MCF 10A (cell line): ENCODE measurements around the gene C1orf21. TPM values are rescaled to one million over a fixed set of nuclear protein-coding genes. Genes with fewer than 3 reads are reported as not detected.

ENCODE experiments used
- BruUV-seq: library from RNA; stranded (reverse); fragments of 400-500 nt; replicated peaks from 2 replicates; lab custom pipeline; 2021; lab: Mats Ljungman, UMichigan
- CTCF ChIA-PET: fragments of 300-600 bp; sonication (Branson Sonifier 250); formaldehyde crosslinking; extraction: SDS; loops from one replicate; lab custom pipeline; 2021; ENCODE audit warnings: antibody characterized with exemption, inconsistent platforms; lab: Yijun Ruan, JAX
- POLR2A ChIA-PET: fragments of 300-600, 350-650 bp; sonication (Branson Sonifier 250); formaldehyde crosslinking; extraction: SDS; loops from one replicate; lab custom pipeline; 2020; ENCODE audit warnings: antibody characterized with exemption, inconsistent platforms; lab: Yijun Ruan, JAX
- DNase-seq: peaks from one replicate; pipeline ENCODE4 v3.0.0-alpha.2; 2018; ENCODE audit not compliant: unreplicated experiment
- H3K27ac Mint-ChIP-seq: one replicate; pipeline ENCODE4 v1.8.0; 2022; ENCODE audit warnings: mild to moderate bottlenecking, low read depth, mixed read lengths; ENCODE audit not compliant: unreplicated experiment
- H3K27me3 Mint-ChIP-seq: one replicate; pipeline ENCODE4 v1.8.0; 2022; ENCODE audit warnings: mixed read lengths; ENCODE audit not compliant: insufficient read depth, unreplicated experiment
- H3K36me3 Mint-ChIP-seq: one replicate; pipeline ENCODE4 v1.8.0; 2022; ENCODE audit warnings: mild to moderate bottlenecking, moderate library complexity, mixed read lengths; ENCODE audit not compliant: insufficient read depth, unreplicated experiment
- H3K4me1 Mint-ChIP-seq: one replicate; pipeline ENCODE4 v1.8.0; 2022; ENCODE audit warnings: mixed read lengths; ENCODE audit not compliant: insufficient read depth, unreplicated experiment
- H3K4me3 Mint-ChIP-seq: one replicate; pipeline ENCODE4 v1.8.0; 2022; ENCODE audit warnings: mild to moderate bottlenecking, moderate library complexity, mixed read lengths; ENCODE audit not compliant: unreplicated experiment
- H3K9me3 Mint-ChIP-seq: one replicate; pipeline ENCODE4 v1.8.0; 2022; ENCODE audit warnings: mixed read lengths; ENCODE audit not compliant: unreplicated experiment
- CTCF ChIP-seq: fragments of 200-600 bp; IDR thresholded peaks from one replicate; pipeline ENCODE4 v1.8.0; 2022; ENCODE audit warnings: antibody characterized with exemption, mild to moderate bottlenecking; ENCODE audit not compliant: unreplicated experiment
- intact Hi-C: fragments of 100-400 bp; cut with micrococcal nuclease; formaldehyde crosslinking; loops from 2 replicates; pipeline ENCODE4 v1.14.1; 2022
- total RNA-seq: library from RNA; stranded (reverse); gene quantifications from 2 replicates; pipeline ENCODE4 v1.2.3, GENCODE V29; 2022

C1orf21 gene
- total RNA-seq, 1 experiment from 2014 or later, result 23.2 TPM

DNA sequence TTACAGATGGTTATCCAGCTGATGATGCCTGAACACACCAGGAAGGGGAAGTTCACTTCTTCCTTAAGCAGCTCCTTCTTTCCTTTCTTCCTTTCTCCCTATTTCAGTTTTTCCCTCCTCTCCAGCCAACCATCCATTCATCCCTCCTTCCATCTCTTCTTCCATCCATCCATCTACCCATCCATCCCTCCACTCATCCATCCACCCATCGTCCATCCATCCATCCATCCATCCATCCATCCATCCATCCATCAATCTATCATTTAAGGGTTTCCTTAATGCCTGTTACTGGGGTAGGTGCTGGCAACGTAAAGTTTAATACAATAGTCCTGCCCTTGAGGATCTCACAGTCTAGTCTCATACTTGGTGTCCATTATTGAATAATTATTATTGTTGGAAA, 36.8 kb downstream of the C1orf21 start:
- Mint-ChIP-seq H3K27me3 (no peaks in the 10 kb centered on the region), H3K36me3 (peaks cover 11% of the 10 kb centered on the region), H3K9me3 (no peaks in the 10 kb centered on the region), H3K27ac (peak overlapping the region; percentile 17), H3K4me1 (peaks cover 42% of the 10 kb centered on the region), H3K4me3 (no peak overlapping the region)
- ChIA-PET CTCF (interaction anchor here (0.5 to 0.8 kb wide), 3 partner anchors 11 to 208 kb away, joined by 3 to 4 read pairs (median 3); no protein-coding TSS in a partner anchor), POLR2A (interaction anchor here (0.8 to 2.3 kb wide), 6 partner anchors 9 to 140 kb away, joined by 3 to 17 read pairs (median 6); partner anchors contain the start of gene C1orf21)
- no peak for TF ChIP-seq CTCF
- intact Hi-C loops, result no loop called here
- BruUV-seq, result no TSS peak
- no peak for DNase-seq

DNA sequence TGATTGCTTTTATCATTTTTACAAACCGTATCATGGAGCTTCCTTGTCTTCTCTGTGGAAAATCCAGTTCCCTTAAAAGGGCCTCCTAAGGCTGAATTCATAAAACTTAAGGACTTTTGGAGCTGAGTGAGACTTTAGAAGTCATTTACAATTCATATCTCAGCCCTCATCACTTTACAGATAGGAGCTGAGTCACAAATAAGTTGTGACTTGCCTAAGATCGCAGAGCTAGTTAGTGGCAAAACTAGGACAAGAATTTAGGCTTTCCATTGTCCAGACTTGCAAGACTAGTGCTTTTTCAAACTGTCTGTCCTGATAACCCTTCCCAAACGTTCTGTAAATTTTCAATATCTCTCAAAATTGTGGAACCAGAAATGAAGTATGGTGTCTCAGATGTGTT, 37.3 kb downstream of the C1orf21 start:
- peak overlapping the region; percentile 17 for H3K27ac Mint-ChIP-seq
- peaks cover 38% of the 10 kb centered on the region for H3K4me1 Mint-ChIP-seq
- H3K27me3 Mint-ChIP-seq, result no peaks in the 10 kb centered on the region
- POLR2A ChIA-PET, result interaction anchor here (0.8 to 2.3 kb wide), 7 partner anchors 10 to 139 kb away, joined by 3 to 17 read pairs (median 5); partner anchors contain the start of gene C1orf21
- DNase-seq, result peak; percentile 54
- peaks cover 11% of the 10 kb centered on the region for H3K36me3 Mint-ChIP-seq
- H3K9me3 Mint-ChIP-seq, result no peaks in the 10 kb centered on the region
- no peak for TF ChIP-seq CTCF
- H3K4me3 Mint-ChIP-seq, result no peak overlapping the region
- no TSS peak for BruUV-seq
- CTCF ChIA-PET, result interaction anchor here (0.5 to 0.8 kb wide), 3 partner anchors 11 to 207 kb away, joined by 3 to 4 read pairs (median 3); no protein-coding TSS in a partner anchor
- intact Hi-C loops, result no loop called here

DNA sequence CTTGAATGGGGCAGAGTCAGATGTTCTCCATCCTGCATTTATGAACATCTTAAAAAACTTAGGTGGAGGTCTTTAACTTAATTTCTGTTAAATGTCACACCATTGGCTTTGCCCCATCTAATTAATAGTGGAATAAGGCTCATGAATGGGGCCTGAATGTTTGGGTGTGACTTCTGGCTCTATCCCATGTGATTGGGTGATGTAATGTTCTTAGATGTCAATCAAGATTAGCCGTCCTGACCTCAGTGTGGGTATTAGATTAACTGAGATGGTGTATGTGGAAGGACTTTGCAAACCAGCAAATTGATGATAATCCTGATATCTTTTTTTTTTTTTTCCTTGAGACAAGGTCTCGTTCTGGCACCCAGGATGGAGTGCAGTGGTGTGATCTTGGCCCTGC, 38.1 kb downstream of the C1orf21 start:
- H3K9me3 Mint-ChIP-seq, result no peaks in the 10 kb centered on the region
- POLR2A ChIA-PET, result interaction anchor here (1.5 to 2.3 kb wide), 3 partner anchors 10 to 38 kb away, joined by 3 to 10 read pairs (median 4); partner anchors contain the start of gene C1orf21
- BruUV-seq, result no TSS peak
- no peak for DNase-seq
- peaks cover 31% of the 10 kb centered on the region for H3K4me1 Mint-ChIP-seq
- no peak overlapping the region for H3K4me3 Mint-ChIP-seq
- TF ChIP-seq CTCF, result no peak
- CTCF ChIA-PET, result interaction anchor here (0.6 to 0.8 kb wide), 4 partner anchors 71 to 1174 kb away, joined by 3 read pairs; no protein-coding TSS in a partner anchor
- peaks cover 7% of the 10 kb centered on the region for H3K36me3 Mint-ChIP-seq
- peak overlapping the region; percentile 17 for H3K27ac Mint-ChIP-seq
- intact Hi-C loops, result no loop called here
- no peaks in the 10 kb centered on the region for H3K27me3 Mint-ChIP-seq

GRCh38 chr1:184425449-184426277, 38.8 kb downstream of the C1orf21 start:
- Mint-ChIP-seq H3K27ac (no peak overlapping the region), H3K36me3 (peaks cover 7% of the 10 kb centered on the region), H3K9me3 (no peaks in the 10 kb centered on the region), H3K4me1 (peaks cover 29% of the 10 kb centered on the region), H3K27me3 (no peaks in the 10 kb centered on the region), H3K4me3 (no peak overlapping the region)
- intact Hi-C loops, result no loop called here
- no peak for TF ChIP-seq CTCF
- no TSS peak for BruUV-seq
- ChIA-PET POLR2A (interaction anchor here (0.7 to 1.6 kb wide), 3 partner anchors 9 to 37 kb away, joined by 3 to 4 read pairs (median 3); no protein-coding TSS in a partner anchor), CTCF (interaction anchor here (0.6 to 0.8 kb wide), 5 partner anchors 70 to 1175 kb away, joined by 3 read pairs; no protein-coding TSS in a partner anchor)
- DNase-seq, result peak; percentile 41
